MM.1S (cell line): ENCODE measurements around the gene ISLR.

Source experiments
- EZH2 ChIP-seq: fragments of 300-600 bp; sonication (generic); optimal IDR thresholded peaks from 2 replicates; pipeline ENCODE3; 2017; ENCODE audit warnings: low read depth, mild to moderate bottlenecking, antibody characterized with exemption, low read length, mixed read lengths
- EZH2phosphoT487 ChIP-seq: fragments of 300-600 bp; sonication (generic); IDR thresholded peaks from 2 replicates; pipeline ENCODE4 v1.6.1; 2018; ENCODE audit warnings: antibody characterized with exemption, low read length
- TF ChIP-seq, protein P1 (sequence below): fragments of 300-600 bp; sonication (generic); IDR thresholded peaks from 2 replicates; pipeline ENCODE4 v1.5.1; 2016; ENCODE audit warnings: antibody characterized with exemption, low read length, mixed read lengths

- TF ChIP-seq, protein P1, sequence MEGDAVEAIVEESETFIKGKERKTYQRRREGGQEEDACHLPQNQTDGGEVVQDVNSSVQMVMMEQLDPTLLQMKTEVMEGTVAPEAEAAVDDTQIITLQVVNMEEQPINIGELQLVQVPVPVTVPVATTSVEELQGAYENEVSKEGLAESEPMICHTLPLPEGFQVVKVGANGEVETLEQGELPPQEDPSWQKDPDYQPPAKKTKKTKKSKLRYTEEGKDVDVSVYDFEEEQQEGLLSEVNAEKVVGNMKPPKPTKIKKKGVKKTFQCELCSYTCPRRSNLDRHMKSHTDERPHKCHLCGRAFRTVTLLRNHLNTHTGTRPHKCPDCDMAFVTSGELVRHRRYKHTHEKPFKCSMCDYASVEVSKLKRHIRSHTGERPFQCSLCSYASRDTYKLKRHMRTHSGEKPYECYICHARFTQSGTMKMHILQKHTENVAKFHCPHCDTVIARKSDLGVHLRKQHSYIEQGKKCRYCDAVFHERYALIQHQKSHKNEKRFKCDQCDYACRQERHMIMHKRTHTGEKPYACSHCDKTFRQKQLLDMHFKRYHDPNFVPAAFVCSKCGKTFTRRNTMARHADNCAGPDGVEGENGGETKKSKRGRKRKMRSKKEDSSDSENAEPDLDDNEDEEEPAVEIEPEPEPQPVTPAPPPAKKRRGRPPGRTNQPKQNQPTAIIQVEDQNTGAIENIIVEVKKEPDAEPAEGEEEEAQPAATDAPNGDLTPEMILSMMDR = no peak
- TF ChIP-seq EZH2phosphoT487 = no peak
- no peak for TF ChIP-seq EZH2
Measured at GRCh38 chr15:74211656-74212055, 38.1 kb downstream of the ISLR start.
